Activated T-cell treated with anti-CD3 and anti-CD28 coated beads for 24 hours (primary cell): ENCODE data around the gene RNF157.
"Not testable (repeated sequence)": the region's sequence is repeated elsewhere in the genome, so short reads cannot be mapped to it uniquely, and the experiment has no call there.

Experiments
- DNase-seq: peaks from one replicate; pipeline ENCODE4 v3.0.0-alpha.2; 2020; ENCODE audit warnings: low read depth

The RNF157 gene

DNA sequence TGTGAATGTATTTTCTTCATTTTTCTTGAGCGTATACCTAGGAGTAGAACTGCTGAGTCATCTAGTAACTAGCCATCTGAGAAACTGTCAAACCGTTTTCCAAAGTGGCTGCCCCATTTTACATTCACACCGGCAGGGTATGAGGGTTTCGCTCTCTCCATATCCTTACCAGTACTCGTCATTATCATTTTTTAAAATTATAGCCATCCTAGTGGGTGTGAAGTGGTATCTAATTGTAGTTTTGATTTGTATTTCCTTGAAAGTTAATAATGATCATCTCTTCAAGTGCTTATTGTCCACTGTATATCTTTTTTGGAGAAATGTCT, 6.0 kb downstream of the RNF157 start:
- DNase-seq = no peak

- DNase-seq = no peak
Measured at GRCh38 chr17:76233588-76234353, 6.5 kb downstream of the RNF157 start.

DNA sequence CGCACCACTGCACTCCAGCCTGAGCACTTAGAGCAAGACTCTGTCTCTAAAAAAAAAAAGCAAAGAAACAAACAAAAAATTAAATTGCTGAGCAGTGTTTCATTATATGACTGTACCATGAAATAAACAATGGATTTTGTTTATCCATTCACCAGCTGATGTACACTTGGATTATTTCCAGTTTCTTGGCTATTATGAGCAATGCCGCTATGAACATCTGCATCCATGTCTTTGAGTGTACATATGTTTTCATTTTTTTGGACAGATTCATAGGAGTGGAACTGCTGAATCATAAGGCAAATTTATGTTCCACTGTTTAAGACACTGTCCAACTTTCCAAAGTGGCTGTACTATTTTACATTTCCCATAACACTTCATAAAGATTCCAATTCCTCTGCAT, 8.0 kb downstream of the RNF157 start:
- DNase-seq = no peak

DNA sequence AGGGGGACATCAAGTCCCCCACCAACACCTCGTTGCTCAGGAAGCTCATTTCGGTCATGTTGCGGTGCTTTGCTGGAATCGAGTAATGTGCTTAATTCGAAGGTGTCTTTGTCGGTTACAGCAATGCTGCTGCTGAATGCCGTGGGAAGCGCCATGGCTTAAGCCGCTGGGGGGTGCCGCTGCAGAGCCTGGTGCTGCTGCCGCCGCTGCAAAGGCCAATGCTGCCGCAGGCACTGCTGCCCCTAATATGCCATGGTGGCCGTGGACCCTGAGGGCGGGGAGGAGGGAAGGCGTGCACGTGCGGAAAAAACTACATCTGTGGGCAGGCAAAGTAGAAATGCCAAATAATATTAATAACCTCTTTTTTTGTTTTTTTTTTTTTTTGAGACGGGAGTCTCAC, 13.5 kb downstream of the RNF157 start:
- not testable (repeated sequence) for DNase-seq

GRCh38 chr17:76225373-76226086, 14.8 kb downstream of the RNF157 start:
- DNase-seq = not testable (repeated sequence)

DNA sequence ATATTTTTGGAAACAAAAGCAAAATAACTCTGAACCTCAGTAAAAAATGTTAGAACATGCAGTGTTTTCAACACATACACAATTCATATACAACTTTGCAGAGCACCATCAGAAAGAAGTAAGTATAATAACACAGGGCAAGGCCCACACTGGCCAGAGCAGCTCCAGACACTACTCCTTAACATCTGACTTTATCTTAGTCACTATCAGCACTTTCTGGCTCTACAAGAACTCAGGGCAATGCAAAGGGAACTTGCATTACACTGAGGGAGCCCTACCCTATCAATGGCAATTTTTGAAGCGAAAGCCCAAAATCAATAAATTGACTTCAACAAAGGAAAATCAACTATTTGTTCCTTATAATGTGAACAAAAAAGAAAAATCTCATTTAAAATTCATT, 16.5 kb downstream of the RNF157 start:
- no peak for DNase-seq

GRCh38 chr17:76219670-76220383, 20.5 kb downstream of the RNF157 start:
- no peak for DNase-seq

DNA sequence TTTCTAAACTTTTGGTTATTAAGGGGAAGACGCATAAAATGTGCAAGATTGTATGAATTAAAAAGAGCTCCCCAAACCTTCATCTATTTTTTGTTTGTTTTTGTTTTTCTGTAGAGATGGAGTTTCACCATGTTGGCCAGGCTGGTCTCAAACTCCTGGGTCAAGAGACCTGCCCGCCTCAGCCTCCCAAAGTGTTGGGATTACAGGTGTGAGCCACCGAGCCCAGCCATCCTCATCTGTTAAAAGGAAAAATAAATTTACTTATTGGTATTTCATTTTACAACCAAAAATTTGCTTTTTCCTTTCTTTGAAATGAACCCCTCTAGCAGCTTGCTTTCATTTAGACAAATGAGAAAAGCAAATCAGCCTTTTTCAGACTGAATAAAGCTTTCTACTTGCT, 23.2 kb downstream of the RNF157 start:
- no peak for DNase-seq

- DNase-seq = no peak
Measured at GRCh38 chr17:76213491-76213890, 26.8 kb downstream of the RNF157 start.

GRCh38 chr17:76208120-76208519, 32.2 kb downstream of the RNF157 start:
- no peak for DNase-seq

- DNase-seq = no peak
Measured at GRCh38 chr17:76207275-76208059, 32.8 kb downstream of the RNF157 start.

GRCh38 chr17:76205542-76206144, 34.6 kb downstream of the RNF157 start:
- DNase-seq = not testable (repeated sequence)

- no peak for DNase-seq
Measured at GRCh38 chr17:76204277-76204676, 36.0 kb downstream of the RNF157 start.

DNA sequence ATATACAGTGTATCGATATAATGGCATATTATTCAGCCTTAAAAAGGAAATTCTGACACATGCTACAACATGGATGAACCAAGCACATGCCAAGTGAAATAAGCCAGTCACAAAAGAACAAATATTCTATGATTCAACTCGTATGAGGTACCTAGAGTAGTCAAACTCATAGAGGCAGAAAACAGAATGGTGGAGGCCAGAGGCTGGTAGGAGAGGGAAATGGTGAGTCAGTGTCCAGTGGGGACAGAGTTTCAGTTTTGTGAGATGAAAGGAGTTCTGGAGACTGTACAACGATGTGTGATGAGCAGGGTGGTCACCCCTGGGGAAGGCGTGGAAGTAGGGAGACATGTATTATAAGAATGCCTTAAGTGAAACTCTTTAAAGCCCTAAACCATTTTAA, 39.9 kb downstream of the RNF157 start:
- DNase-seq = no peak

- peak; percentile 46 for DNase-seq
Measured at GRCh38 chr17:76199469-76199868, 40.8 kb downstream of the RNF157 start.

GRCh38 chr17:76198702-76199101, 41.6 kb downstream of the RNF157 start:
- no peak for DNase-seq

- DNase-seq = no peak
Measured at GRCh38 chr17:76197911-76198310, 42.4 kb downstream of the RNF157 start.

- no peak for DNase-seq
Measured at GRCh38 chr17:76196675-76197074, 43.6 kb downstream of the RNF157 start.

DNA sequence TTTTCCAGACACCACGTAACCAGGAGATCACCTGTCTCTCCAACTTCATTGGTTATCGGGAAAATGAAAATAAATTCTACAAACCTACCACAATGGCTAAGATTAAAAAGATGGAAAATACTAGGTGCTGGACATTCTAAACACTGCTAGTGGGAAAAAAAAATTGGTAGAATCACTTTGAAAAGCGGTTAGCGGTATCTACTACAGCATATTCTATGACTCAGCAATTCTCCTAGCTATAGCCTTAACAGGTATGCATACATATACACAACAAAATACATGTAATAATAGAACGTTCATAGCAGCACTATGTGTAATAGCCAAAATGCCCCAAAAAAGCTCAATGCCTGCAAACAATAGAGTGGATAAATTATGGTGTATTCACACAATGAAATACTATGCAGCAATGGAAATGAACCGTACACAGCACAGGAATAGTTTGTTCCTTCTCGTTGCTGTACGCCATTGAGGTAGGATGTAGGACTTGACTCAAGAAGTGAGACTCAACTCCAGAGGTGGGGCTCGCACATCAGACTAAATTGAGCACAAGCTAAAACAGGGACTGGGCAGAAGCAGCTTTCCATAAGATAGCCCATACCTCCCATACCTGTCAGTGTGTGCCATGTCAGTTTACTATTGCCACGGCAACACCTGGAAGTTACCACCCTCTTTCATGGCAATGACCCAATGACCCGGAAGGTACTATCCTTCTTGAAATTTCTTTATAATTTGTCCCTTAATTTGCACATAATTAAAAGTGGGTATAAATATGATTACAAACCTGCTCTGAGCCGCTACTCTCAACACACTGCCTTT, 44.8 kb downstream of the RNF157 start:
- no peak for DNase-seq

DNA sequence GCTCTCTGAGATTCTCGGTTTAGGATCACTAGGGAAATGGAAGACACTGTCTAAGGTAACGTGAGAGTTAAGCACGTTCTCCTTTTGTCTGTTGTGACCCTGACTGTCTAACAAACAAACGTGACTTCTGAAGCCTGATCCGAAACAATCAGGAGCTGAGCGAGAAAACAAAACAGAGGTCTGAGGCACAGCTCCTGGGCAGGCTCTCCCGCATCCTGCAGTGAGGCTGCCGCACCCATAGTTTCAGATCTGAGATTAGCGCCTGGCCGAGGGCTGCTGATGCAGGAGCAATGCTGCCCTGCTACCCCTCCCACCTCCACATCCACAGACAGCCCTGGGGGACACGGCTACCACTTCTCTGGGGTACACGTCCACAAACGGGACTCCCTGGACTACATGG, 46.7 kb downstream of the RNF157 start:
- DNase-seq = no peak

DNA sequence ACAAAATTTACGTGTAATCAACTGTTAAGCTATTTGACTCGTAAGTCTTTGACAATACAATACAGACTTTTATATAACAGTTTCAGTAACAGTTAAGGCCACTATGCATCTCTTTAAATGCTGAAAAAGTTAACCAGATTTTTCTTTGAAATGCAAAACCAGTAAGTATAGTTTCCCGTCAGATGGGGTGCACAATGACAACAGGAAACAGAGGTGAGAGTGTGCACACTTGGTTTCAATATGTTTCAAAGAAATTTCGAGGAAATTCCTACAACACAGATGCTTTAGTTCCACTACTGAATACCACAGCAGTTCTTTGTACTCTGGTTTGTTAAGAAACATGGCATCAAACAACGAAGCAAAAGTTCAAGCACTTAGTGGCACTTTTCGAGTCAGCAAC, 48.4 kb downstream of the RNF157 start:
- peak; percentile 30 for DNase-seq
